K562 (cell line): Measurements from ENCODE around the gene B3GALT4. TPM values are rescaled to one million over a fixed set of nuclear protein-coding genes. Genes with fewer than 3 reads are reported as not detected.

Source experiments
- ATF3 ChIP-seq, 2 experiments: fragments of 450-650 bp in 1 of 2; sonication (generic) in 1 of 2; formaldehyde crosslinking in 1 of 2; IDR thresholded peaks in 1 of 2; conservative IDR thresholded peaks in 1 of 2; 2 replicates each; pipeline versions ENCODE4 v1.6.1 to v1.8.1; 2016 to 2023; ENCODE audit warnings: mild to moderate bottlenecking in 2 of 2, moderate library complexity in 2 of 2, inconsistent platforms in 1 of 2, missing genetic modification reagents in 1 of 2
- ATF4 ChIP-seq: fragments of 450-650 bp; formaldehyde crosslinking; IDR thresholded peaks from 2 replicates; pipeline ENCODE4 v1.4.0; 2022; ENCODE audit warnings: mild to moderate bottlenecking, moderate library complexity
- CREB3L1 ChIP-seq: fragments of 450-650 bp; IDR thresholded peaks from 2 replicates; pipeline ENCODE4 v1.6.1; 2014; ENCODE audit warnings: low read depth, mild to moderate bottlenecking, moderate library complexity, borderline replicate concordance
- KDM1A ChIP-seq, 2 experiments: fragments of 450-650 bp; IDR thresholded peaks; 2 replicates each; pipeline ENCODE4 v1.6.1; 2016; ENCODE audit warnings: mild to moderate bottlenecking in 2 of 2
- KLF6 ChIP-seq: fragments of 250-450 bp; sonication (Bioruptor Pico); IDR thresholded peaks from 2 replicates; pipeline ENCODE4 v1.4.0; 2020; ENCODE audit warnings: mild to moderate bottlenecking, moderate library complexity, borderline replicate concordance
- NCOR1 ChIP-seq: fragments of 450-650 bp; IDR thresholded peaks from 2 replicates; pipeline ENCODE4 v1.6.1; 2016; ENCODE audit warnings: mild to moderate bottlenecking, moderate library complexity
- PRDM10 ChIP-seq: fragments of 450-650 bp; IDR thresholded peaks from 2 replicates; pipeline ENCODE4 v1.6.1; 2018; ENCODE audit not compliant: partially characterized antibody
- PRPF4 ChIP-seq: fragments of 200-400 bp; formaldehyde crosslinking; IDR thresholded peaks from one replicate; pipeline ENCODE4 v1.6.1; 2017; ENCODE audit warnings: low read length, low read depth, mild to moderate bottlenecking; ENCODE audit not compliant: insufficient read depth, poor library complexity, severe bottlenecking
- SIN3B ChIP-seq: fragments of 450-650 bp; IDR thresholded peaks from 2 replicates; pipeline ENCODE4 v1.6.1; 2017; ENCODE audit warnings: low read depth, mild to moderate bottlenecking, moderate library complexity
- SMAD3 ChIP-seq: fragments of 450-650 bp; formaldehyde crosslinking; conservative IDR thresholded peaks from 2 replicates; pipeline ENCODE4 v1.4.0; 2020; ENCODE audit warnings: mild to moderate bottlenecking
- SPI1 ChIP-seq: IDR thresholded peaks from 2 replicates; pipeline ENCODE4 v1.6.1; 2011; ENCODE audit warnings: low read depth, low read length, control low read depth, borderline replicate concordance
- TAF1 ChIP-seq: IDR thresholded peaks from 2 replicates; pipeline ENCODE4 v1.6.1; 2011; ENCODE audit warnings: mild to moderate bottlenecking, low read length, moderate library complexity; ENCODE audit not compliant: insufficient read depth, control insufficient read depth, severe bottlenecking; ENCODE audit errors: extremely low read depth
- VEZF1 ChIP-seq: fragments of 200-800 bp; sonication (Bioruptor generic); IDR thresholded peaks from 2 replicates; pipeline ENCODE4 v1.6.1; 2017; ENCODE audit warnings: missing genetic modification characterization, missing compliant biosample characterization
- ZNF174 ChIP-seq: fragments of 250-450 bp; sonication (Bioruptor Pico); IDR thresholded peaks from 2 replicates; pipeline ENCODE4 v1.4.0; 2020; ENCODE audit warnings: mild to moderate bottlenecking
- ZNF282 ChIP-seq: sonication (generic); formaldehyde crosslinking; IDR thresholded peaks from 2 replicates; pipeline ENCODE4 v1.8.1; 2023; ENCODE audit warnings: missing genetic modification reagents
- ZNF707 ChIP-seq: fragments of 250-450 bp; sonication (Bioruptor Pico); conservative IDR thresholded peaks from 2 replicates; pipeline ENCODE4 v1.8.0; 2022; ENCODE audit warnings: inconsistent platforms, mild to moderate bottlenecking, moderate library complexity
- polyA plus RNA-seq, 8 experiments: library from polyadenylated mRNA; depleted of rRNA in 4 of 8; stranded (reverse) in 5 of 8; unstranded in 3 of 8; fragments of >200 nt; fragmentation: Nextera tagmentation in 2 of 8; fragmentation: Illumina TruSeq in 1 of 8; extraction: Ambion mirVana in 2 of 8; extraction: Trizol in 1 of 8; gene quantifications; 2 replicates each; pipeline versions ENCODE4 v1.2.1 to v1.2.3, GENCODE V29; 2011 to 2014; ENCODE audit warnings: inconsistent platforms in 1 of 8, missing spikeins in 1 of 8
- total RNA-seq, 7 experiments: library from RNA; depleted of rRNA in 6 of 7; stranded (reverse); fragments of >200 nt in 6 of 7; fragmentation: Illumina TruSeq in 2 of 7; extraction: Trizol in 2 of 7; gene quantifications; 2 replicates each; pipeline versions ENCODE4 v1.2.1 to v1.2.3, GENCODE V29; 2011 to 2021; ENCODE audit warnings: low replicate concordance in 1 of 7

Gene B3GALT4
- total and polyA plus RNA-seq, 9 of the 15 experiments (the other 6 are each of a cell fraction or from before 2014, with no cell fraction given) = 0.11 to 1.3 (median 0.53) TPM; not detected in 1

GRCh38 chr6:33288921-33289783 is 12.2 kb downstream of the B3GALT4 start, which contains the start of the genes PFDN6 and WDR46 (continued):
- TF ChIP-seq PRDM10 (peak; percentile 7), ZNF707 (CRISPR knock-in tag) (no peak), SPI1 (peak; percentile 45; the same call in 1 of the 2 replicates), ZNF282 (CRISPR knock-in tag) (no peak), KLF6 (CRISPR knock-in tag) (peak; percentile 78; the same call in 1 of the 2 replicates), ATF4 (CRISPR knock-in tag) (0 out of 2 replicates have a peak, but pooled peaks have one; percentile 43), ZNF174 (CRISPR knock-in tag) (no peak), PRPF4 (no peak), NCOR1 (0 out of 2 replicates have a peak, but pooled peaks have one; percentile 7), CREB3L1 (peak; percentile 96), KDM1A (IDR thresholded peaks at IDR 0.05) (no peak), ATF3 (IDR thresholded peaks at IDR 0.05) (peak; percentile 30; the same call in 1 of the 2 replicates), ATF3 (CRISPR knock-in tag; conservative IDR thresholded peaks at IDR 0.05) (no peak), SIN3B (peak; percentile 83), TAF1 (peak; percentile 66), SMAD3 (CRISPR knock-in tag) (0 out of 2 replicates have a peak, but pooled peaks have one; percentile 76), VEZF1 (CRISPR knock-in tag) (peak; percentile 66)
